ENCODE measurements around the gene CCDC12.

CCDC12 gene

DNA sequence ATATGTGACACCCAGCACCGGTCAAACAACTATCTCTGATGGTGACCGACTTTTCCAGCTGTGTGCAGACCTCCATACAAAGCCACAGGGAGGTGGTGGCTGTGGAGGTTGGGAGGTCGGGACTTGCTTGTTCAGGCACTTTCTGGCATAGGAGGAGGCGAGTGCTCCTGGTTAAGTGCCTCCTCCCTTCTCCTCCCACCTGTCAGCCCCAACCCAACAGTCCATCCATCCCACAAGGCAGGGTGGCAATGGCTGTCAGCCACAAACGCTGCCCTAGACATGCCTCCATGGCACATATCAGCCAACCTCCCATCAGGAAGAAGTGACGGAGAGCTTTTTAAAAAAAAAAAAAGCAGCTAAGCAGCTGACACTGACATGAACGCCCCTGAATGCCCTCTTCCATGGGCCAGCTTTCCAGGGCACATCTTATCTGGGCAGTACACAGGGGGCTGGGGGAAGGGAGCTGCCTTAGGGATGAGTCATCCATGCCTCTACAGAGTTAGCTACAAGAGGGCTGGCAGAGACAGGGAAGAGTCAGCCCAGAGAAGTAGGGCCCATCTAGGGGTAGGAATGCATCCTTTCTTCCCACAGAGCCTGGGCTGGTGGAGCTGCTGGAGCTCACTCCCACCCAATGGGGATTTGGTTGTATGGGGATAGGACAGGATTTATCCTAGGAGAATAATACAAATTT lies 41.2 kb downstream of the CCDC12 start:
- no peak for DNase-seq

DNA sequence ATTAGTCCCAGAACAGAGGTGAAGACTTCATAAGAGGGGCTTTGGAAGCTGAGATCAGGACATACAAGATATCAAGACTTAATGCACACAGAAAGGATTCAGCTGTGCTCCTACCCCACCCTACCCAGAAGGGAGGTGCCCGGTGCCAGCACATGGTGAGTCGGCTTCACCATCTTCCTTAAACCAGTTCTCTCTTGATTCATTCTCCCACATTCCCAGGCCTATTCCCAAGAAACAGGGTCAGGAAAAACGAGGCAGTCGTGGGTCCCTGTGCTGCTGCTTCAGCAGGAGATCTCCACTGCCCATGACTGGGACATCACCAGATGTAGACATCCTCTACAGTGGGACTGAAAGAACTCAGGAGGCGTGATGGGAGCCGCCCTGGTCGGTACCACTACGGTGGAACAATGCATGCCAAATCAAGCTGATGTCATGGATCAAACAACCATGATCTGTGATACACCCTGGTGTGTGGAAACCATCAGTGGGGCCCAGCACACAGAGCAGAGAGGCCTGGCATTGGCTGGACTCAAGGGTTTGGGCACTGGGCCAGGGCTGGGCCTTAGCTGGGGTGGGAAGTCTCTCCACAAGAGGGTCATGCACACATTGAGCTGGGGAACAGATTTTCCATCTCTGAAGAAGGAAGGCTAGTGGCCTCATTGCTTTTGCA lies 41.9 kb downstream of the CCDC12 start:
- no peak for DNase-seq

DNA sequence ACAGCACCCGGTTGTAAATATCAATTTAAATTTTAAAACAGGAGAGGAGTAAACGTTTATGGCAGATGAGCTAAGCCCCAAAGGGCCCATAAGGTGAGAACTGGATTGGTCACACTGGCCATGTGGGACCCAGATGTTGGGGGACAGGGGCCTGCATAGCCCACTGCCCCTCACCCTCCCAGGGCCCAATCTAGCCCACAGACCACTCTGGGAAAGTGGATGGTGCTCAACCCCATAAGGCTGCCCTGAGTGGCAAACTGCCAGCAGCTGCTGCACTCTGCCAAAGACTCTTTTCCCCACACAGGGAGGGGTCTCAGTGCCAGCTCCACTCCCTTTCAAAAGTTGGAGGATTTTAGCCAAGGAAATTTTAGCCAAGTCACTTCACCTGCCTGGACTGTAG lies 42.5 kb downstream of the CCDC12 start:
- DNase-seq = no peak

DNA sequence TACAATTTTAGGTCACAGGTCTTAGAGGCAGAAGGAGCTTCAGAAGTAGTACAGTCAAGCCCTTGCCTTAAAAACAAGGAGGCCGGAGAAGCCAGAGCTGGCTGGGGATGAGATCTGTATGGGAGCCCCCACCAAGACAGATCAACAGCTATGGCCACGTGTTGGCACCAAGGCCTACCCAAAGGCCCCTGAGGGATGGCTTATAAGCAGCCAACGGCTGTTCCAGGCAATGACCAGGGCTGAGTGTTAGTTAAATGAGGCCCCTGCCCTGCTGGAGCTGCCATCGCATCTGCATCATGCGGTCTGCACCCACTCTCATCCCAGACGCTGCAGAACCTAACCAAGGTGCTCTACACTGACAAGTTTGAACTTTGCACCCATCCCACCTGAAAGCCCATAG lies 43.3 kb downstream of the CCDC12 start:
- no peak for DNase-seq

DNA sequence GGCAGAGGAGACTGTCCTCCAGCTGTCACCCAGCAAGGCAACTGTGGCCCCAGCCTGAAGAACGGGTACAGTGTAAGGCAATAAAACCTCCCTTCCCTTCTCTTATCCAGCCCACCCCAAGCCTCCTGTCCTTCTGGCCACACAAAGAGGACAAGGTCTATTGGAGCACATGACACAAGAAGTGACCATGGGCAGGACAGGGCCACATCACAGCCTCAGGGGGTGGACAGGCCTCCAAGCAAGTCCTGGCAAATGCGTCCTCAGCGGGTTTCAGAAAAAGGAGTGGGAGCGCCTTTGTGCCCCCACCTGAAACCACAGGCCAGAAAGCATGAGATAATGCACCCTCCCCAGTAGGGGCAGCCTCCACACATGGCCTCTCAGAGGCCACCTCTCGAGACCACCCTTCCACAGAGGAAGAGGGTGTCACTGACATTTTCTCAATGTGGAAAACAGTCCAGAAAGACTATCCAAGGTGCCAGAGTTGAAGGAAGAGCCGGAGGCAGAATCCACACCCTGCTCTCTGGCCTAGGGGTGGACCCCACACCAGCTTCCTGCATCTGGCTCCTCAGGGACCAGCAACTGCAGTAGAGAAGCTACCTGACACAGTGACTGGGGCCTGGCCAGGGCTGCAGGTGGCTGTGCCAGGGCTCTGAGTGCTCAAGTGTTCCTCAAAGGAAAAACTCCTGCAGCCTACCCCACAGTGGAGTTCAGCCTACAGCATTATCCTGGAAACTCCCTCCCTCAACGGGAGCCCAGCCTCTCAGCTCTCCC lies 43.9 kb downstream of the CCDC12 start:
- no peak for DNase-seq

DNA sequence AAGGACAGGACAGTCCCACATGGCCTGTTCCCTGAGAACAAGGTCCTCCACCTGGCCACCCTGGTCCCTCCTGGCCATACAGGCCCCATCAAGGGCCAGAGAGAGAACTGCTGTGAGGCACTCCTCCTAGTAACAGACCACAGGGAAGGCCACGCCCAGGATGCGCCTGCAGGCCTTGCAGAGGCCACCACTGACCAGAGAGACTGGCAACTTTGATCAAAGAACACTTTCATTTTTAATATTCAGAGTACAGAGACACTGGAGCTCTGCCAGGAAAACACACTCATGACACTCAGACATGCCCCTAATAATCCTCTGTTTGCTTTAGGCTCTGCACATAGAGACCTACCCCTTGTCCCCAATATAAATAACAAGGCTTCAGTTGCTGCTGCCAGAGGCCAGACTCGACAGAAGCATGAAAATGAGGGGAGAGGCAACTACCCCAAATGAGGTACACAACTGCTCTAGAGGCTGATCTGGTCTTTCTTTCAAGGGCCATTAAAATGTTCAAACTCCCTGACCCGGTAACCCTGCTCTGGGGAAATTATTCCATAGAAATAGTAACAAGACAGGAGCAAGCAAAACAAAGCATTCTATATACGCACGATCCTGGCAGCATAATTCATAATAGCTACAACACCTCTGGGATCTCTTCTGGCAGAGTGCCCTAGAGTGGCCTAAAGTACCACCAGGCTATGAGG lies 44.8 kb downstream of the CCDC12 start:
- DNase-seq = no peak

DNA sequence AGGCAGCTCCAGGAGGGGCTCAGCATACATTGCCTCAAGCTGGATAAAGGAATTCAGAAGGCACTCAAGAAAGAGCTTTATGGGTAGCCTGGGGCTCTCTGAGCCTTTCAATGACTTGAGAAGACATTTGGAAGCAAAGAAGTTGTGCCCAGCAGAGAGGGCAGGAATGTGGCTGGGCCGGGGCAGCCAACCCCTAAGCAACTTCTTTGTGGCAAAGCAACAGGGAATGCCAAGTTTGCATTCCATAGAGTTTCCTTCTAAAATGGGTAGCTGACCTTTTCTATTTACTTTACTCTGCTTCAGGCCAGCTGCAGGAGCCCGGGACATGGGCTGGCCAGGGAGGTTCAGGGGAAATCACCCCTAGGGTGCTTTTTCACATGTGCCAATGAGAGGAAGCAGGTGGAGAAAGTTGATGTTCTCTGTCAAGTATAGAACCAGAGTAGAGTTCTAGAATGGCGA lies 45.6 kb downstream of the CCDC12 start:
- DNase-seq = no peak

DNA sequence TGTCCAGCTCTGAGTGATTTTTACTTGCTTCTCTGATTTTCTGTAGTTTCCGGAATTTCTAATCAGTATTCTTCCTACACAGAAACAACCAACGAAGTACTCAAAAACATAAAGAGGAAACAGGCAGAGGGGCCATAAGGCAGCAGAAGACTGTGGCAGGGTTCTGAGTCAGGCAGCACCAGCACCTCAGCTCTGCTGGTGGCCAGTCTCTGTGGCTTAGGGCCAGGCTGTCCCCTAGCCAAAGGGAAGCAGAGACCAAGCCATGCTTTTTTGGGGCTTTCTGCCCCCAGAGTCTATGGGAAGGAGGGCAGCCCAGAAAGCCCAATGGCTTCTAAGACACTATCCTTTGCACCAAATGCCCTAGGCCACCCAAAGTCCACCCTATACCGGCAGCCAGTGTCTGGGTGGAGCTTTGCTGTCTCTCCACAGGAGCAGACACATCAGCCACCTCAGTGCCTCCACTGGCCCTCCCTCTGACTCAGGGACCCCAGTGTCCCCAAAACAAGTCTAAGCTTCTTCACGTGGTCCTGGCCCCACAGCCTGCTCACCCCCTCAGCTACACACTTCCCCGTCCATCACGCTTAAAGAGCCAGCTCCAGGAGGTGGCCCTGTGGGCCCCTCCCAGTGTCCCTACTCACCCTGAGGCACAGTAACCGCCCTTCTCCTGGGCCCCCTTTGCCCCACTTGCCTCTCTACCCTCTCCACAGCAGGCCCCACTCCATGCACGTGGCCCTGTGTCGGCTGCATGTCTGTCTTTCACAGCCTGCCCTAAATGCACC lies 46.2 kb downstream of the CCDC12 start:
- no peak for DNase-seq

DNA sequence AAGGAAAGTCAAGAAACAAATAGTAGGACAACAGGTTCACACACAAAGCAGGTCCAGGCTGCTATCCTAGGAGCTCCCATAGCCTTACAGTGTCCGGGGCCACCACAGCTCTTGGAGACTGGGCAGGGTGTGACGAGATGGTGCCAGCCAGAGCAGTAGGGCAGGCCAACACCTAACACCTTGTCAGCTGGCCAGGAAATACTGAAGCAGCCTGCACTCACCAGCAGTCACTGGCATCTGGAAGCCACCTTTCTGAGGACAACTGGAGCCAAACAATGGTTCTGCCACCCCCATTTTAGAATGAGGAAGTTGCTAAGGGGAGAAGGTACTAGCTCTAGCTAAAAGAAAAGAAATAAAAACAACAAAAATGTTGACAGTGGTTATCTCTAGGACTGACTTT lies 47.2 kb downstream of the CCDC12 start:
- DNase-seq = no peak

DNA sequence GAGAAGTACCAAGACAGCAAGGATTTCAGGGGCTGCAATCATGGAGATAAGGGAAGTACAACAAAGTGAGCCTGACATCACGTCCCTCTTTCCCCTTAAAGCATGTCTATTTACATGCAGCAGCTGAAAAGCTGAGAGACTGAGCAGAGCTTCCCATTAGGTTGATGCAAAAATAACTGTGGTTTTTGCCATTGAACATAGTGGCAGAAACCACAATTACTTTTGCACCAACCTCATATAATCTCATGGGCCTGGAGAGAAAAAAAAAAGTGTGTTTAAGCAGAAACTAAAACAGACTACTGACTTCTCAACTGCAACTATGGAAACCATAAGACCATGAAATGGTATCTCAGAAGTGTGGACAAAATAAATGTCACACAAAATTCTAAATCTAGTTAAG lies 48.3 kb downstream of the CCDC12 start:
- DNase-seq = no peak

DNA sequence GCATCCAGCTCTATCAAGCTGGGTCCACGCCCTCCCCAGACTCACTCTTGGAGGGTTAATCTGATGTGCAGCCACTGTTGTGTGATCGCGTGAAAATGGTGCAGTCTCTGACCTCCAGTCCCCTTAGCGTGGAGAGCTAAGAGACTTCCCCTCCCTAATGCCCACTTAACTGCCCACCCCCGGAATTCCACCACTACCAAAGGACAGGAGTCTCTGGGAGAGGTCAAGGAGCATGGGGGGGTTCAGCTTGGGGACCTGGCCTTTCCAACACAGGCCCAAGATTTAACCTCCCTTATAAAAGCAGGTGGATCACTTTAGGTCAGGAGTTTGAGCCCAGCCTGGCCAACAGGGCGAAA lies 48.8 kb downstream of the CCDC12 start:
- DNase-seq = no peak

DNA sequence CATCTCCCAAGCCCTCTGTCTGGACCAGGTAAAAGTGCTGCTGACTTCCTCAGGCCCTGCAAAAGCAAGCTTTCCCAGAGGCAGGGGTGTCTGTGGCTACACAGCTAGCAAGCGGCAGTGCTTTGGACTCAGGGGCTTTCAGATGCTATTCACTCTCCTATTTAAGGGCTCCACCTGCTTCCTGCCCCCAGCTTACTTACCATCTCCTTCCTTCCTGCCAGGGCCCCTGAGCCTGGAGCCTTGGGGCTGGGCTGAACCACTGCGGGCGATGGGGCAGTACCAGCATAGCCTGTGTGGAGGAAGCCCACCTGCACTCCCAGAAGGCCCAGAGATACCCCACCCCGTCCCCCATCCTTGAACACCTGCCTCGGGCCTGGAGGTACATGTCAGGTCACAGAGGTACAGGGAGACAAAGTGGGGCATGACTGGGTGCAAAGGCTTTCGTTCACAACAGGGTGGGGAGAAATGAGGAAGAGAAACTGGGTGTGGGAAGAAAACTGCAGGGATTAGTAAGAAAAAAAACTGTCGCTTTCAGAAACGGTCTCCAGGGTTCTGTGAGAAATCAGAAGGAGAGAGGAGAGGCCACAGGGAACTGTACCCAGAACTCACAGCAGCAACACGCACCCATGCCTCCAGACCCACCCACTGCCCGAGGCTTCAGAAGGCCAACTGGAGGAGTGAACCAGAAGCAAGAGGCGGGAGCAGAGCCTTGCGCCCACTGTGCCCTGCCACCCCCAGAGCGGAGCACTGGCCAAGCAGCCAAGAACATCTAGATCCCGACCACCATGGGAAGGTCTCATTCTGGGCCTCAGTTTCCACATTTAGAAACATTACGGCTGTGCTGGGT lies 49.5 kb downstream of the CCDC12 start:
- DNase-seq = no peak

DNA sequence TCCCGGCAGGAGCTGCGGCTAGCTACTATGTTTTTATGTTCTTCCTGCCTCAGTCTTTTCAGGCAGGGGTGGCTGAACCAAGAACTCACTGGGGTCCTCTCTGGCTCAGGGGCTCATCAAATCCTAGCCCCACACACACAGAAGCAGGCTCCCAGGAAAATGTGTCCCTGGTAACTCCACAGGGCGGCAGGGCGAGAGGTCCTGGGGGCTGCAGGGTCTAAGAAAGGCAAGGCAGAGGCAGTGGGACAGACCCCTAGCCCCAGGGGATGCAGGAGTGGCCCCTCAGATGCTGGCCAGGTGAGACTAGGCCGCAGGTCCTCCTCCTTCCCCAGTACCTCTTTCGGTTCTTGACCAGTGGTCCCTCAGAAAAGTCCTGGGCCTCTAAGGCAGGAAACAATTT lies 50.1 kb downstream of the CCDC12 start:
- DNase-seq = no peak

DNA sequence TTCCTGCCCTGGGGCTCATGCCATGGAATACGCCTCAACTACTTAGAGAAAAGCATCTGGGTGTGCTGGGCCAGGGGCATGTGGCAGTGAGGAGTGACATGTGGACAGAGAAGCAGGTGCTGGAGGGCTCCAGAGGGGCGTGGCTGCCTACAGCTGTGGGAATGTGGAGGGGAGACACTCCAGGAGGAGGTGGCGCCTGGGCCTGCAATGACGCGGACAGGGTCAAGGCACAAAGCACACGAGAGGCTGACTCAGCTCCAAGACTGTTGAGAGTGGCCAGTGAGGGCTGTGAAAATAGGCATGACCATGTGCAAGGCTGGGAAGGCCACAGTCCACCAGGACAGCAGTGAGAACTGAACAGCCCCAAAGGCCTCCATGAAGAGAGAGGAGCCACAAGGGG lies 50.5 kb downstream of the CCDC12 start:
- DNase-seq = no peak

DNA sequence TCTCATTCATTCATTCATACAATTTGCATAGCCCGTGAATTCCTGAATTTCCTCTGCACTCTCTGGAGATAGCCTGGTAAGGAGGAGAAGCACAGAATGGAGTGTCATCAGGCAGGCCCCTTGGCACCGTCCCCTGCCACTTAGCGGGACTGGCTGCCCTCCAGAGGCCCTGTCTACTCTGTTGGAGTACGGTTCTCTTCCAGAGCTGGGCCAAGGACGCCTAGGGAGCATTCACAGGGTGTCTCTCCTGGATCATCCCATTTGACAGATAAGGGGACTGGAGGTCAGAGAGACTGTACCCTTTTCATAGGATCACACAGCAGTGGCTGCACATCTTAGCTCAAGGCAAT lies 51.0 kb downstream of the CCDC12 start:
- no peak for DNase-seq

DNA sequence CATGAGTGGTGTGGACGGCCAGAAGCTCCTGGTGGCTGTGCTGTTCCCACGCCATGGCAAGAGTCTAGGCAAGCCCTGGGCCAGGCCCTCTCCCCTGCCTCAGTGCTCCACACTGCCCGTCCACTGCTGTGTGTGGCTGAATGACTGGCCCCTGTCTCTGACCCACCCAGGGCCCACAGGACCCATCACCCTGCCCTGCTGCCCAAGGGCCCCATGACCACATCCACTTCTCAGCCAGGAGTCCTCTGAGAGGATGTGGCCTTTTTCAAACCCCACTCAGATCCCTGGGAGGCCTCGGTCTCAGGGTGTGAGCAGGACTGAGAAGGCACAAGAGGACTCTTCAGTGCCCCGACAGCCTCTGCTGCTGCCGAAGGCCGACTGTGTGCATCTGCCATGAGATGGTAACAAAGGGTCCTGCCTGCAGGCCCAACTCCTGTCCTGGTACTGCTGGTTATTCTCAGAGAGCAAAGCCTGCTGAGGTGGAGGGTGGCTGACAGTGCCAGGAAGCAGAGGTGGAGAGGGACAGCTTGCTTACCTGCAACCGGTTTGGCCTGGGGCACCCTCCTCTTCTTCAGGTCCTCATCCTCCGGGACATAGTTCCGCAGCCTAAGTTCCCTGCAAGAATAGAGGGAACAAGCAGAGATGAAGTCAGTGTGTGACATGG lies 51.5 kb downstream of the CCDC12 start:
- DNase-seq = no peak

DNA sequence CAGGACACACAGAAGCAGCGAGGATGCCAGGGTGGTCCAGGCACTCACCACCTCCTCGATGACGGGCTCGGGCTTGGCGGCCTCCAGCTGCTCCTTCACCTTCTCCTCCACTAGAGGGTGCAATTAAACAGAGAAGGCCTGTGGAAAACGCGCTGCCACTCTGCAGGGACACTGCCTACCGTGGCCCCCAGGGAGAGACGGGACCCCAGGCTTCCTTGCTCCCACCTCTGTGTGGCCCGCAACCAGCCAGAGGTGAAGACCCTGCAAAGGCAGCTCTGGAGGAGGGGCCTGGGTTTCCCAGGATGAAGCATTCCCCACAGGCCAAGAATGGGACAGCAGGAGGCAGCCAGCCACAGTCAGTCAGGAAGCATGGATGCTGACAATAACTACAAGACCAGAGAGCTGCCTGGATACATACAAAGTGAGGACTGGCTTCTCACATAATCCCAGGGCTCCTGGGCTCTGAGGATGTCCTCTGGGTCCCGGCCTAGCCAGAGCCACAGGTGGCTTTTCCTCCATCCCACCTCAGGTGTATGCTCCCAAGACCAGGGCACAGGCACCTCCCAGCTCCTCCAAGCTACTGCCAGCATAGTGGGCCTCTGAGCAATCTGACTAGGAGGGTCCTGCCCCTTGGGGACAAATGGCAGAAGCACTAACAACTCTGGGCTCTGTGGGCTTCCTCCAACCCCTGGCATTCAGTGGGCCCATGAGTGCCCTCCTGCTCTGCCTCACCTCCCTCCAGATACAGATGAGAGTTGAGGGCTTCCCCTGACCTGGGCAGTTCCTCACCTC lies 52.8 kb downstream of the CCDC12 start:
- DNase-seq = no peak

DNA sequence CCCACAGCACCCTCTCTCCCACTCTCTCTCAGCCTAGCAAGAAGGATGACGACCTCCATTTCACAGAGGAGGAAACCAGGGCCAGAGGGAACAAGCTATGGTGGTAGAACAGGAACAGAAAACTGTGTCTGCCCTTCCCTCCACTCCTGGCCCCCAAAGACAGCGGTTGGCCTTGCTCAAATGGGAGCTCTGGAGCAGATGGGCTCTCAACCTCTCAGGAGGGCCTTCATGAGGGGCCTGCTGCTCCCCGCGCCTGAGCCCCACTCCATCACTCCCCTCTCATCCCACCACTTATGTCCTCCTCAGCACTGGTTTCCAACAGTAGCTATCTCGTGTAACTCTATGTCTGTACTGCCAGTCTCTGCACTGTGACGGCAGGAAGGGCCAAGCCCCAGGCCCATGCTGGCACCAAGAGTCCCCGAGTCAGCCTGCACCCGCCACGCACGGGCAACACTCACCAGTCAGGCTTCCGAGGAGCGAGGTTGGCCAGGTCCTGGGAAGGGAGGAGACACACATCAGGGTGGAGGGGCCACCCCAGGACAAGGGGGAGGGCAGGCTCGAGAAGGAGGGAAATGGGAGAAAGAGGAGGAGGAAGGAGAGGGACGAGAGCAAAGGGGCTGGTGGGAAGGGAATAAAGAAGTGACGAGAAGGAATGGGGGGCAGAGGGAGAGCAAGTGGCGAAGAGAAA lies 53.5 kb downstream of the CCDC12 start:
- DNase-seq = no peak

DNA sequence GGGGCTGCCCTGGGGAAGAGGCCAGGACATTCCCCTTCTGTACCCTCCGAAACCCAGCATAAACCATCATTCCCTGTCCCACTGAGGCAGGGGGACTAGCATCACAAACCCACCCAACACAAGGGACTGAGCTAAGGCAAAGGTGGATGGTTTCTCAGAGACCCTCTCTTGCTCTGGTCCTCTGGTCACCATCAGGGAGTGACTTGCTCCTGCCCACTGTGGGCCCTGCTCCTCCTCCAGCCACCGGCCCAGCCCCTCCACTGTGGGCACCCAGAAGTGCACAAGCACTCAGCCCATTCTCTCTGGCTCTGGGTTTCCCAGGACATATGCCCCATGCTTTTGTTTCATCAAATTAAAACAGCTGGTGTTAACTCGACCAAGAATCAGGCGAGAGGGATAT lies 54.1 kb downstream of the CCDC12 start:
- DNase-seq = no peak

DNA sequence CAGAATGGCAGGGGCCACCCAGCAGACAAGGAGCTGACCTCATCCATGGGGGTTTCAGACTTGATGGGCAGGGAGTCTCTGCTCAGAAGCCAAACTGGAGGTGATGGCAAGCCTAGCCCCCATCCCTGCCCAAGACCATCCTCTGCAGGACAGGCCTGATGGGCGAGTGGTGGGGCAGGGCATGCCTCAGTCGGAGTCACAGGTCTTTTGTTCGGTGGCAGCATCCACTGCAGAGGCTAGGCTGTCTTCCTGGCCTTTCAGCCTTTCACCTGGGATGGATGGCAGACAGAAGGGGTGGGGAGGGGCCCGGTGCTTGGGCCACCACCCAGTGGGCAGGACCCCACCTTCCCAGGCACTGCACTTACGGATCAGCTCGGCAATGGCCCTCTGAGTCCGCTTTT lies 54.7 kb downstream of the CCDC12 start:
- no peak for DNase-seq
